GM12878 (cell line): ENCODE results near the gene NRDE2. TPM values are rescaled to one million over a fixed set of nuclear protein-coding genes. Genes with fewer than 3 reads are reported as not detected.

Experiments
- ATAC-seq: fragments of 200-7000 bp; cut with Tn5 transposase; 3 replicates; pipeline ENCODE4 v1.9.1; 2020; ENCODE audit warnings: mild to moderate bottlenecking, moderate library complexity
- BruUV-seq: library from RNA; stranded (reverse); fragments of 400-500 nt; replicated peaks from 2 replicates; lab custom pipeline; 2021; lab: Mats Ljungman, UMichigan
- CTCF ChIA-PET: fragments of 300-600 bp; sonication (Branson Sonifier 250); formaldehyde crosslinking; extraction: SDS; loops from one replicate; lab custom pipeline; 2021; ENCODE audit warnings: inconsistent platforms; lab: Yijun Ruan, JAX
- POLR2A ChIA-PET: fragments of 350-600 bp; formaldehyde crosslinking; extraction: SDS; loops from one replicate; lab custom pipeline; 2021; ENCODE audit warnings: inconsistent platforms; lab: Charles Lee
- RAD21 ChIA-PET: fragments of 300-600 bp; sonication (Branson Sonifier 250); formaldehyde crosslinking; loops from one replicate; lab custom pipeline; 2023; ENCODE audit warnings: antibody characterized with exemption; ENCODE audit not compliant: unreplicated experiment; lab: Charles Lee
- SMC1A ChIA-PET: fragments of 300-600 bp; sonication (Branson Sonifier 250); formaldehyde crosslinking; loops from one replicate; lab custom pipeline; 2023; ENCODE audit not compliant: unreplicated experiment, uncharacterized antibody; lab: Charles Lee
- DNase-seq: peaks from one replicate; pipeline ENCODE4 v3.0.0-alpha.2; 2011; ENCODE audit warnings: low read depth, low spot score
- FAIRE-seq: peaks from 3 replicates; lab custom pipeline; 2011; peaks lifted over from hg19 to GRCh38; lab: Jason Lieb, UNC
- H2AFZ ChIP-seq: 2 replicates; pipeline ENCODE4 v1.6.0; 2011; ENCODE audit warnings: low read depth, low read length, control low read depth; ENCODE audit not compliant: control insufficient read depth
- H3K27ac ChIP-seq: 2 replicates; pipeline ENCODE4 v1.5.1; 2011; ENCODE audit warnings: control low read depth; ENCODE audit not compliant: control insufficient read depth, insufficient read depth
- H3K27me3 ChIP-seq, 2 experiments: replicated peaks in 1 of 2; 2 replicates each; pipeline versions ENCODE4 v1.6.0 to v1.6.1; 2011; ENCODE audit warnings: low read length in 1 of 2; ENCODE audit not compliant: control insufficient read depth in 2 of 2, insufficient read depth in 2 of 2
- H3K36me3 ChIP-seq, 2 experiments: 2 replicates each; pipeline ENCODE4 v1.5.1; 2011; ENCODE audit warnings: low read length in 1 of 2; ENCODE audit not compliant: control insufficient read depth in 2 of 2, insufficient read depth in 2 of 2
- H3K4me1 ChIP-seq: 2 replicates; pipeline ENCODE4 v1.6.1; 2011; ENCODE audit warnings: mild to moderate bottlenecking, low read length, moderate library complexity, mixed read lengths; ENCODE audit not compliant: control insufficient read depth, insufficient read depth
- H3K4me2 ChIP-seq: 2 replicates; pipeline ENCODE4 v1.6.0; 2011; ENCODE audit warnings: control low read depth; ENCODE audit not compliant: control insufficient read depth, insufficient read depth
- H3K4me3 ChIP-seq: fragments of 200-600 bp; sonication (generic); 2 replicates; pipeline ENCODE4 v1.5.1; 2016
- H3K79me2 ChIP-seq: 2 replicates; pipeline ENCODE4 v1.6.0; 2011; ENCODE audit warnings: low read length; ENCODE audit not compliant: control insufficient read depth, insufficient read depth
- H3K9ac ChIP-seq: 2 replicates; pipeline ENCODE4 v1.8.0; 2011; ENCODE audit warnings: low read length, control low read depth, mixed read lengths; ENCODE audit not compliant: control insufficient read depth, insufficient read depth
- H3K9me3 ChIP-seq: replicated peaks from 3 replicates; pipeline ENCODE4 v1.5.1; 2011; ENCODE audit warnings: mild to moderate bottlenecking, low read length; ENCODE audit not compliant: control insufficient read depth, insufficient read depth
- H4K20me1 ChIP-seq: 2 replicates; pipeline ENCODE4 v1.6.0; 2011; ENCODE audit not compliant: control insufficient read depth, insufficient read depth
- FOXM1 ChIP-seq: IDR thresholded peaks from 2 replicates; pipeline ENCODE4 v1.6.1; 2012; ENCODE audit warnings: low read depth, mild to moderate bottlenecking, inconsistent platforms, low read length, moderate library complexity
- IKZF1 ChIP-seq: fragments of 450-650 bp; conservative IDR thresholded peaks from 2 replicates; pipeline ENCODE4 v1.6.1; 2017; ENCODE audit warnings: antibody characterized with exemption, mild to moderate bottlenecking
- NBN ChIP-seq: fragments of 450-650 bp; IDR thresholded peaks from 2 replicates; pipeline ENCODE4 v1.6.1; 2016
- POLR2AphosphoS2 ChIP-seq: IDR thresholded peaks from 2 replicates; pipeline ENCODE4 v1.6.1; 2011; ENCODE audit warnings: low read depth, mild to moderate bottlenecking, low read length, improper control_type of control experiment, moderate library complexity
- SMAD1 ChIP-seq: fragments of 450-650 bp; IDR thresholded peaks from 2 replicates; pipeline ENCODE4 v1.6.1; 2018; ENCODE audit warnings: mild to moderate bottlenecking, low read depth; ENCODE audit not compliant: partially characterized antibody
- SMC3 ChIP-seq: IDR thresholded peaks from 2 replicates; pipeline ENCODE4 v1.6.1; 2011; ENCODE audit warnings: low read length, improper control_type of control experiment, borderline replicate concordance
- SREBF2 ChIP-seq: IDR thresholded peaks from 2 replicates; pipeline ENCODE4 v1.6.1; 2012; ENCODE audit warnings: mild to moderate bottlenecking, low read length
- STAT1 ChIP-seq: fragments of 450-650 bp; conservative IDR thresholded peaks from 2 replicates; pipeline ENCODE4 v1.6.1; 2014; ENCODE audit warnings: antibody characterized with exemption, mild to moderate bottlenecking
- TAF1 ChIP-seq: IDR thresholded peaks from 2 replicates; pipeline ENCODE4 v1.6.1; 2011; ENCODE audit warnings: mild to moderate bottlenecking, low read depth, low read length, borderline replicate concordance
- WGBS: methylation state at CpG from one replicate; pipeline ENCODE4 v1.1.6; 2016; ENCODE audit warnings: low lambda C conversion rate; ENCODE audit not compliant: insufficient replicate concordance, insufficient coverage; ENCODE audit errors: missing lambda C conversion rate; 5-methylcytosine and 5-hydroxymethylcytosine counted together
- in situ Hi-C: fragments of 300-500 bp; cut with MboI; formaldehyde crosslinking; loops from 9 replicates; pipeline ENCODE4 v1.14.3; 2018; ENCODE audit warnings: mixed read lengths
- intact Hi-C: fragments of 100-400 bp; cut with micrococcal nuclease; formaldehyde crosslinking; loops from one replicate; pipeline ENCODE4 v1.14.2; 2022; ENCODE audit not compliant: unreplicated experiment
- polyA plus RNA-seq, 11 experiments: library from polyadenylated mRNA; depleted of rRNA in 4 of 11; unstranded in 6 of 11; stranded (reverse) in 5 of 11; fragments of >200 nt; fragmentation: Nextera tagmentation in 4 of 11; fragmentation: Illumina TruSeq in 1 of 11; extraction: Ambion mirVana in 4 of 11; extraction: Trizol in 1 of 11; gene quantifications; 1 replicate in 1 of 11; 2 replicates in 10 of 11; pipeline versions ENCODE4 v1.2.1 to v1.2.3, GENCODE V29; 2011 to 2016; ENCODE audit warnings: inconsistent platforms in 2 of 11, missing spikeins in 2 of 11, low read depth in 1 of 11
- total RNA-seq, 4 experiments: library from RNA; depleted of rRNA in 3 of 4; stranded (reverse); fragments of >200 nt in 3 of 4; fragmentation: Illumina TruSeq in 1 of 4; extraction: Trizol in 1 of 4; gene quantifications; 2 replicates each; pipeline versions ENCODE4 v1.2.1 to v1.2.3, GENCODE V29; 2013 to 2021

NRDE2 gene
- total and polyA plus RNA-seq, 10 of the 15 experiments (the other 5 are each of a cell fraction or from before 2014, with no cell fraction given), result 8.3 to 21.0 (median 13.8) TPM

DNA sequence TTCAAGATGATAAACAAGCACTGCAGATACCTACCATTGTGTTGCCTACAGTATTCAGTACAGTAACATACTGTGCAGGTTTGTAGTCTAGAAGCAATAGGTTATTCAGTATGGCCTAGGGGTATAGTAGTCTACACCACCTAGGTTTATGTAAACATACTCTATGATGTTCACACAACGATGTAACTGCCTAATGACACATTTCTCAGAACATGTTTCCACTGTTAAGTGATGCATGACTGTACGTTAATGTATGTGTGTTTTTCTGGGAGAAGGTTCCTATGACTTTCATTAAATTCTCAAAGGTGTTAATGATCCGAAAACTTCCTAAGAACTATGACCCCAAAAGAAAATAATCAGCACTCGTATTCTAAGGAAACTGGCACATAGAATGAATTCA, 44.2 kb upstream of the NRDE2 start:
- RAD21 ChIA-PET, result no interaction called here
- H3K79me2 ChIP-seq, result no peaks in the 10 kb centered on the region
- H3K9ac ChIP-seq, result no peak overlapping the region
- H4K20me1 ChIP-seq, result no peaks in the 10 kb centered on the region
- H3K27me3 ChIP-seq, result no peaks in the 10 kb centered on the region
- H3K36me3 ChIP-seq, result no peaks in the 10 kb centered on the region
- H3K9me3 ChIP-seq, result no peaks in the 10 kb centered on the region
- CTCF ChIA-PET, result no interaction called here
- FAIRE-seq (no peak), DNase-seq (no peak), ATAC-seq (no peak)
- no peaks in the 10 kb centered on the region for H3K4me1 ChIP-seq
- H2AFZ ChIP-seq, result no peak overlapping the region
- intact Hi-C loops (no loop called here), in situ Hi-C loops (loop anchor here (25.0 kb wide), 1 partner anchor 1136 kb away; the partner anchor contains the start of gene PPP4R3A)
- BruUV-seq, result no TSS peak
- 31% methylated on average over 4 of the region's 4 CpGs for WGBS
- POLR2A ChIA-PET, result no interaction called here
- no peak overlapping the region for H3K4me2 ChIP-seq
- TF ChIP-seq IKZF1, result no peak
- TF ChIP-seq STAT1, result no peak
- no peak for TF ChIP-seq NBN
- TF ChIP-seq POLR2AphosphoS2, result no peak
- no peak for TF ChIP-seq SMC3
- no peak for TF ChIP-seq SMAD1
- TF ChIP-seq TAF1, result no peak
- H3K4me3 ChIP-seq, result no peak overlapping the region
- no peak overlapping the region for H3K27ac ChIP-seq
- SMC1A ChIA-PET, result no interaction called here

DNA sequence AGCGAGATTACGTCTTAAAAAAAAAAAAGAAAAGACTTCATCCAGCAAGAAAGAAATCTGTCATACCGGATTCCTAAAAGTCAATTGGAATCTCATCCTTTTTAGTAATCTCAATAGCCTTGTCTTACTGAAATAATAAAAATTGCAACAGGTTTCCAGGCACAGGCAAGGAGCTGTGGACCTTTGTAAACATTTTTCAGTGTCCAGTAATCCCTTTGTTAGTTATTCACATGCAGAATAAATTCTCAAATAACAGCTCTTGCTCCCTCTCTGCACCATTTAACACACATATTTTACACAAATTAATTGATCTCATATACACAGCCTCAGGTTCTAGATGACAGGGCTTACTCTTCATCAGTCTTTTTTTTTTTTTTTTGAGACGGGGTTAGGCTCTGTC, 43.1 kb upstream of the NRDE2 start:
- H3K9ac ChIP-seq, result no peak overlapping the region
- no peaks in the 10 kb centered on the region for H3K79me2 ChIP-seq
- no peak overlapping the region for H2AFZ ChIP-seq
- CTCF ChIA-PET, result interaction anchor here (0.7 to 1.2 kb wide), 2 partner anchors 86 to 98 kb away, joined by 3 to 4 read pairs; no protein-coding TSS in a partner anchor
- FAIRE-seq, result no peak
- no peak for DNase-seq
- in situ Hi-C loops, result loop anchor here (25.0 kb wide), 1 partner anchor 1137 kb away; the partner anchor contains the start of gene PPP4R3A
- H3K9me3 ChIP-seq, result no peaks in the 10 kb centered on the region
- no peaks in the 10 kb centered on the region for H3K4me1 ChIP-seq
- SMC1A ChIA-PET, result interaction anchor here (1.4 kb wide), 1 partner anchor 14 kb away, joined by 3 read pairs; no protein-coding TSS in a partner anchor
- no peaks in the 10 kb centered on the region for H3K36me3 ChIP-seq
- H3K4me3 ChIP-seq, result no peak overlapping the region
- intact Hi-C loops, result no loop called here
- POLR2A ChIA-PET, result interaction anchor here (0.6 kb wide), 1 partner anchor 140 kb away, joined by 3 read pairs; no protein-coding TSS in a partner anchor
- BruUV-seq, result no TSS peak
- no peak for TF ChIP-seq SREBF2
- TF ChIP-seq FOXM1, result no peak
- no peak overlapping the region for H3K4me2 ChIP-seq
- H4K20me1 ChIP-seq, result no peaks in the 10 kb centered on the region
- H3K27ac ChIP-seq, result no peak overlapping the region
- WGBS, result 73% methylated on average over 3 of the region's 4 CpGs
- no peaks in the 10 kb centered on the region for H3K27me3 ChIP-seq
- RAD21 ChIA-PET, result no interaction called here
- ATAC-seq, result no peak
